Activated CD4-positive, alpha-beta T cell treated with anti-CD3 and anti-CD28 coated beads, Interleukin-2, amount 50 U/mL, for 4 hours (primary cell): Measurements from ENCODE around the gene CHAD.

Source experiments
- DNase-seq, 2 experiments: peaks; one replicate each; pipeline ENCODE4 v3.0.0-alpha.2; 2020

The CHAD gene

GRCh38 chr17:50472286-50472685 is 3.6 kb upstream of the CHAD start:
- no peak for DNase-seq

- DNase-seq = no peak
These were observed 2.6 kb upstream of the CHAD start for GRCh38 chr17:50471009-50471905.

- no peak for DNase-seq
These were observed 1.7 kb upstream of the CHAD start for GRCh38 chr17:50470426-50470825.

GRCh38 chr17:50469671-50470305 is 1.1 kb upstream of the CHAD start:
- no peak for DNase-seq

- no peak for DNase-seq
These were observed 527 bp upstream of the CHAD start for GRCh38 chr17:50469208-50469605.

- no peak for DNase-seq
These were observed 801 bp downstream of the CHAD start for GRCh38 chr17:50467855-50468303.

GRCh38 chr17:50467114-50467854 is 1.4 kb downstream of the CHAD start:
- DNase-seq = no peak

GRCh38 chr17:50466371-50467113 is 2.1 kb downstream of the CHAD start:
- no peak for DNase-seq

GRCh38 chr17:50465635-50466034 is 3.0 kb downstream of the CHAD start:
- DNase-seq = no peak

GRCh38 chr17:50465171-50465570 is 3.5 kb downstream of the CHAD start:
- no peak for DNase-seq

GRCh38 chr17:50464736-50465135 is 3.9 kb downstream of the CHAD start:
- no peak for DNase-seq

GRCh38 chr17:50464121-50464520 is 4.6 kb downstream of the CHAD start:
- DNase-seq = no peak

- no peak for DNase-seq
These were observed 6.2 kb downstream of the CHAD start for GRCh38 chr17:50462446-50462845.

GRCh38 chr17:50461550-50462132 is 7.0 kb downstream of the CHAD start:
- no peak for DNase-seq

- DNase-seq = no peak
These were observed 7.7 kb downstream of the CHAD start for GRCh38 chr17:50460831-50461526.

GRCh38 chr17:50459756-50460155 is 8.9 kb downstream of the CHAD start:
- DNase-seq = no peak

- DNase-seq = no peak
These were observed 9.7 kb downstream of the CHAD start for GRCh38 chr17:50458701-50459676.

GRCh38 chr17:50458270-50458669 is 10.4 kb downstream of the CHAD start:
- no peak for DNase-seq

- no peak for DNase-seq
These were observed 11.1 kb downstream of the CHAD start for GRCh38 chr17:50457621-50458020.

- DNase-seq = no peak
These were observed 14.8 kb downstream of the CHAD start for GRCh38 chr17:50453901-50454300.
